ENCODE data around the gene RAB1B. TPM values are rescaled to one million over a fixed set of nuclear protein-coding genes. Genes with fewer than 3 reads are reported as not detected.
A peak's percentile ranks its signal among the peaks of the same experiment; 100 is the strongest.
"Not testable (repeated sequence)": the region's sequence is repeated elsewhere in the genome, so short reads cannot be mapped to it uniquely, and the experiment has no call there.

The RAB1B gene
- total RNA-seq, 1 donor from 2014 or later, result 58.0 TPM

DNA sequence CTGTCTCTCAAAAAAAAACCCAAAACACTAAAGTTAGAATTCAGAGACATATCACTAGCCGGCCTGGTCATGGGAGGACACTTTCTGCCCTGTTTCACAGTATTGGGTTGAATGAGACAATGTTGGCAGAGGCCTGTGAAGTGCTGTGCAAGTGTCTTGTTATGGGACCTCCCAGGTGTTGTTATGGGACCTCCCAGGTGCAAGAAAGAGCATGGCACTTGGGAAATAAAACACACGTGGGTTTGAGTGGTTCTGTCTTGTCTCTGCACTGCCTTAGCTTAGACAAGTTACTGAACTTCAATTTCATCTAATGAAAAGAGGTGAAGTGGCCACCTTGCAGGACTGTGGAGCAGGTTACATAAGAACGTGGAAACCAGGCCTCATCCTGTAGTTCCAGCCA is 28.9 kb upstream of the RAB1B start:
- ATAC-seq, result no peak

DNA sequence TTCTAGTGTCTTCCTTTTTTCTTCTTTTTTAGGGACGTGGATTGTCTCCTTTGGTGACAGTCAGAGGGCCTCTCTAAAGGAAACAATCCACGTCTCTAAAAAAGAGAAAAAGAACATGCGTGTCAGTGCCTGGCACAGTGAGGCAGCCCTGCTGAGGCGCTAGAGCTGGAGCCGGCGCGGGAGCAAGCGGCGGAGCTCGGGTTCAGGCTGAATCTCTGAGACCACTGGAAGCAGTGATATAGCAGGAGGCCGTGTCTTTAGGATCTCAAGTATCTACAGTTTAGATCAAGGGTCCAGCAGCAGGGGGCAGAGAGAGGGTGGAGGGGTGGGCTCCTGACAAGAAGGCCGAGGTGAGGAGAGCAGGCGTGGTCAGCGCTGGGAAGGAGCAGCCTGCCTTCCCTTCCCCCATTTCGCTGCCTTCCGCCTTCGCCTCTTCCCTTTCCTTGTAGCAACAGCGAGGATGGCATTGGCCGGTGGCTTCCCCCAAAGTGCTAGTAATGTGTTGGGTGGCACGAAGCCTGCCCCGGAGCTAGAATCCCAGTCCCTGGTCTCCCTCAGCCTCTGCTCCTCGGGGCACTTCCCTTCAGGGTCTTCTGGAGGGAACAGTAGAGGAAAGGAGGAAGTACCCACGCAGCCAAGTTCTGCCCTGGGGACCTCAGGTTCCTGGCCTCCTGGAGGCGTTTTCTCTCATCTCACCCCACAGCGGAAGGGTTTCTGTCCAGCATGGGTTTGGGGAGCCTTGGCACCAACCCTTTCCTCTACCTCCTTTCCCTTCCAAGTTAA is 28.2 kb upstream of the RAB1B start:
- no peak for DNase-seq (ENCODE audit: low spot score)
- no peak for ATAC-seq

More for the DNA sequence above, 28.9 kb upstream of the RAB1B start:
- DNase-seq (ENCODE audit: low spot score), result no peak

DNA sequence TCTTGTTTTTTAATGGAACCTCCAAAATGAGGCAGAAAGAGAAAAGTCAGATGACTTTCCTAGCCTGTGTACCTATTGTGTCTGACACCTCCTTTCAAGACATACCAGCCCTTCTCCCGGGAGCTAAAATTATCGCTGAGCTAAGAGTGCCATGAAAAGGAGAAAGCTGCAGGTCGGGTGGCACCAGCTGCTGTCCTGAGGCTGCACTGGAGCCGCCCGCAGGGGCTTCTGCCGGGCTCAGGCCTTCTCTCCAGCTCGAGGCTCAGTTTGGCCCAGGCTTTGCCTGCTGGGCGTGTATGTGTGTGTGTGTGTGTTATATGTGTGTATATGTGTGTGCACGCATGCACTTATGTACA is 27.7 kb upstream of the RAB1B start:
- DNase-seq (ENCODE audit: low spot score), result no peak
- no peak for ATAC-seq

DNA sequence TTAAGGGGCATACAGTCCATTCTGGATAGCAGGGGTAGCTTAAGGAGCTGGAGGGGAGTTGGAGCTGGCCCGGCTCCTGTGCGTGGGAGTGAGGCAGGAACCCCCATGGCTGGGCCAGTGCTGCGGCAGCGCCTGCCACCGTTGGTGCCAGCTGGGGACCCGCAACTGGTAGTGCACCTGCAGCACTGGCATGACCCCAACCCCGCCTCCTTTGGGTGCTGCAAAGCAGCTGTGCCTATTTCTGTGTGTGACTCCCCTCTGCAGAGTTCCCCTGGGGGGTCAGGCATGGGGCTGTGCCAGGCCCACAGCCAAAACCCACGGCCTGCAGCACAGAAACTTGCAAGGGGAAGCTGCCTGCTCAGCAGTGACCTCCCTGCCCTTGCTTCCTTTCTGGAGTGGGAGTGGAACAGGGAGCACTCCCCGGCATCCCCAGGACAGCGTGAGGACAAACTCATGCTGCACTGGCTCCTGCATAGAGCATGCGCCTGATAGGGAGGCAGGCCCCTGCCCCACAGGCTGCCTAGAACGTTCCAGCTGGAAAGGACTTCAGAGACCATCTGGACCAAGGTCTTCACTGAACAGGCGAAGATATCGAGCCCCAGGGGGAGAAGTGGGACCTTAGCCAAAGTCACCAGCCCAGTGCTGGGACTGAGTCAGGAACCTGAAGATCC is 26.2 kb upstream of the RAB1B start:
- DNase-seq (ENCODE audit: low spot score) (no peak), ATAC-seq (no peak)

DNA sequence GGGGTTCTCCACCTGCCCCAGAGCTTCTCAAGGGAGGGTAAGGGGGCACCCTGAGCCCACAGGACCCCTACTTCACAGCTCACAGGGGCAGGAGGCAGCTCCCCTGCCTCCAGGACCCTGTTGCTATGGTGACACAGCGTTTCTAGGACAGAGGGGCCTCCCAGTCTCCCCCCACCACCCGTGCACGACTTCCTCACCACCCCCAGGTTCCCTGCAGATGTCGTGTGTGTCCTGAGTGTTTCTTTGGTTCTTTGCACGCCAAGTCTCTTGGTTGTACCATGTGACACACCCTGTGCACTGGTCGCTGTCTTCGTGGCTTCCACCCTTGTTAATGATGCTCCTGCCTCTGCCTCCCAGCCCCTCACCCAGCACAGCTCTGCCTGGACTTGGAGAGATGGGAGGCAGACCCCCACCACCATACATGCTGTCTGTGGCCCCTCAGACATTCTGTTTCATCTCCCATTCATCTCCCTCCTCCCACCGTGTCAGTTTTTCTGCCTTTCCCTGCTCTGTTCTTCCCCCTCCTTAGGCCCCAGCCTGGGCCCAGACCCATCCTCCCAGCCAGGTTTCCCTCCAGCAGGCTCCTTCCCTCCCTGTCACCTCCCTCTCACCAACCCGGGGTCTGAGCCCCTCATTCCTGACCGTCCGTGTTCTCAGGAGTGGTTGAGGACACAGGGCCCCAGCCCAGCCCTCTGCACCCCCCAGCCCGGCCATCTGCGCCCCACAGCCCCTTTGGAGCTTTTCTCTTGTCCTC is 24.5 kb upstream of the RAB1B start:
- no peak for ATAC-seq
- no peak for DNase-seq (ENCODE audit: low spot score)

DNA sequence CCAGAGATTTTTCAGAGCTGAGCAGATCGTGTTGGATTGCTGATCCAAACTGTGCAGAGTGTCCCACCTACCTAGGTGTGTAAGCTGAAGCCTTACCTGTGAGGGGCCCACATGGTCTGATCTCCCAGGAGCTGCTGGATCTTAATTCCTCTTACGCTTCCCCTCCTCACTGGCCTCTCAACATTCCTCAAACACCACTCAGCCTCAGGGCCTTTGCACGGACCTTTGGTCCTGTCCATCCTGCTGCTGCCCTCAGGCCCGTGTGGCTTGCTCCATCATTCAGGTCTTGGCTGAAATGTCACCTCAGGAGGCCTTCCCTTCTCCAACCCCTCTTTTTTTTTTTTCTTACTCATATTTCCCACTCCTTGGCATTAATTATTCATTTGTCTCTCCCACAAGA is 21.1 kb upstream of the RAB1B start:
- no peak for ATAC-seq
- DNase-seq (ENCODE audit: low spot score), result no peak

DNA sequence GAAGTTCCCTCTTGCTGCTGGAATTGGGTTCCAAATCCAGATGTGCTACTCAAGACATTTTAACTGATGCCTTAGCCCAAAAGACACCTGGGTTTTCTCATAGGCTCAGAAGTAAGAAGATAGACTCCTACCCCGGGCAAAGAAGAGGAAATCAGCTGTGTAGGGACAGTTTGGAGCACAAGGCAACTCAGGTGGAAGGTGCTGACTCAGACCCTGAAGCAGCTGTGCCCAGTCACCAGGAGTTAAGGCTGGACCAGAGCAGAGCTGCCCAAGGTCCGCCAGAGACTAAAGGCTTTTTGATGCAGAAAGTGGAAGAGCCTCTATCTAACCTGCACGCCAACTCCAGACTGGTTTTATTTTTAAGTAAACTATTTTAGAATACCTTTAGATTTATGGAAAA is 20.6 kb upstream of the RAB1B start:
- DNase-seq (ENCODE audit: low spot score), result no peak
- ATAC-seq, result no peak

DNA sequence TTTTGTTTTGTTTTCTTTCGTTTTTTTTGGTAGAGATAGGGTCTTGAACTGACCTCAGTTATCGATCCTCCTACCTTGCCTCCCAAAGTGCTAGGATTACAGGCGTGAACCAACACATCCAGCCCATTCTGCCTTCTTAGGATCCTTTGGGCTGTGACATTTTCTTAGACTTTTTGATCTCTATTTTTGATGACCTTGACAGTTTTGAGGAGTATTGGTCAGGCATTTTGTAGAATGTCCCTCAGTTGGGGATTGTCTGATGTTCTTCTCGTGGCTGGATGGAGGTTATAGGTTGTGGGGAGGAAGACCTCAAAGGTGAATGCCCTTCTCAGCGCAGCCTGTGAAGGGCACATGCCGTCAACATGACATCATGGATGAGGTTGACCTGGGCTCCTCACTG is 19.5 kb upstream of the RAB1B start:
- ATAC-seq, result no peak
- no peak for DNase-seq (ENCODE audit: low spot score)

DNA sequence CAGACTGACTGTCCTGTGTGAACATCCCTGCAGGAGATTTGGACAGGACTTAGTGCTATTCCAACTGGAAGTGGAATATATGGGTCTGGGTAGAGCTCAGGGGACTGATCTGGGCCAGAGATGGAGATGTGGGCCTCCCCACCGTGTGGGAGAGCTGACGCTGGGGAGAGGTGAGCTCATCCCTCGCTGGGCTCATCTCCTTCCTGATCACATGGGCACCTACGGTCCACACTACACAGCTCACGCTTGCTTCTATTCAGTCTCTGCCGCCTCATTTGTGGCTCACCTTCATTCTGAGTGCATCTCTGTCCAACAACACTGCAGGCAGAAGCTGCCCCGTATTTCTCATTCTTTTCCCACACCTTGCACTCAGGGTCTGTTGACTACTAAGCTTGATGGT is 16.6 kb upstream of the RAB1B start:
- no peak for ATAC-seq

DNA sequence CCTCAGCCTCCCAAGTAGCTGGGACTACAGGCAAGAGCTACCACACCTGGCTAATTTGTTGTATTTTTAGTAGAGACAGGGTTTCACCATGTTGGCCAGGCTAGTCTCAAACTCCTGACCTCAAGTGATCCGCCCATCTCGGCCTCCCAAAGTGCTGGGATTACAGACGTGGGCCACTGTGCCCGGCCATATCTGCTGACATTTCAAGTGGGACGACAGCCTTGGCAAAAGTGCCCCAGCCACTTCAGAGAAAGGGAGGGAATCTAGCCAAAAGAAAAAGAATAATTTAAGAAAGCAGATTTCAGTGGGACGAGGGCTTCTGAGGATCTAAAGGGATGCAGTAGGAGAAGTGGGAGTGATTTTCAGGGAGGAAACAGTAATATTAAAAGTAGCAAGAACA is 15.4 kb upstream of the RAB1B start:
- DNase-seq (ENCODE audit: low spot score); ATAC-seq: not testable (repeated sequence)

More for the DNA sequence above, 16.6 kb upstream of the RAB1B start:
- no peak for DNase-seq (ENCODE audit: low spot score)

DNA sequence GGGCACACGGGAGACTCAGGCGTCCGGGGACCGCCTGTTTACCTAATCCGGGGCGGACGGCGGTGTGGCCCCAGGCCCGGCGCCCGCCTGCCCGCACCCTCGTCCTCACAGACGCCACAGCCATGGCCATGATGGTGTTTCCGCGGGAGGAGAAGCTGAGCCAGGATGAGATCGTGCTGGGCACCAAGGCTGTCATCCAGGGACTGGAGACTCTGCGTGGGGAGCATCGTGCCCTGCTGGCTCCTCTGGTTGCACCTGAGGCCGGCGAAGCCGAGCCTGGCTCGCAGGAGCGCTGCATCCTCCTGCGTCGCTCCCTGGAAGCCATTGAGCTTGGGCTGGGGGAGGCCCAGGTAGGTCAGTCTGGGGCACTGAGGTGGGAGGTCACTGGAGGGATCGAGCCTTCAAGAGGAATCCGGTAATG is 10.0 kb upstream of the RAB1B start:
- DNase-seq (ENCODE audit: low spot score) (no peak), ATAC-seq (peak; percentile 2)

DNA sequence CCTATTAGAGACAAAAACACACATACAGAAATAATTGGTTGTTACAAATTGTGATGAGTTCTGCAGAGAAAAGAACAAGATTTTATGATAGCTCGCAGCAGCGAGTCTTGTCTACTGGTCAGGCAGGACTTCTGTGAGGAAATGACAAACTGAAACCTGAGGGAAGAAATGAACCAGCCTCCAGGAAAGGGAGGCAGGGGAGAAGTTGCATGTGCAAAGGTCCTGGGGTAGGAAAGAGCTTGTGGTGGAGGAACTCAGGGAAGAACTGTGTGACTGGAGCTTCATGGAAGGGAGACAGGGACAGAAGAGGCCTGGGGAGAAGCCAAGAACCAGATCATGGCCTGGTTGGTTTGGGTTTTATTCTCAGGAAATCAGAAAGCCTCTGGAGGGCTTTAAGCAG is 9.2 kb upstream of the RAB1B start:
- ATAC-seq, result no peak
- no peak for DNase-seq (ENCODE audit: low spot score)

DNA sequence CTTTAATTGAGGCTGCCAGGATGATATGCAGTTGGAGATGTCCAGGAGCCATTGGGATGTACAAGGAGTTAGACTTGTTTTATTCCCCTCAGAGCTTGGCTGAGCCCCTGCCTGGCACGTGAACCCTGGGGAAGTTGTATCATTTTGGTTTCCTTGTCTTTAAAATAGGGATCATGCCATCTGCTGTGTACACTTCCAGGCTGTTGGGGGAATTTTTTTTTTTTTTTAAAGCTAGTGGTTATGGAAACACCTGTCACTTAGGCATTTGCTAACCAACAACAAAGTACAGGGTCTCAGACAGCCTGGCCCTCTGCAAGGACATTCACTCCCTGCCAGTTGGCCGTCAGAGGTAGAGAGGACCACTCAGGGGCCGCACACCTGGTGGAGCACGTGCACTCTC is 8.5 kb upstream of the RAB1B start:
- no peak for DNase-seq (ENCODE audit: low spot score)
- no peak for ATAC-seq

DNA sequence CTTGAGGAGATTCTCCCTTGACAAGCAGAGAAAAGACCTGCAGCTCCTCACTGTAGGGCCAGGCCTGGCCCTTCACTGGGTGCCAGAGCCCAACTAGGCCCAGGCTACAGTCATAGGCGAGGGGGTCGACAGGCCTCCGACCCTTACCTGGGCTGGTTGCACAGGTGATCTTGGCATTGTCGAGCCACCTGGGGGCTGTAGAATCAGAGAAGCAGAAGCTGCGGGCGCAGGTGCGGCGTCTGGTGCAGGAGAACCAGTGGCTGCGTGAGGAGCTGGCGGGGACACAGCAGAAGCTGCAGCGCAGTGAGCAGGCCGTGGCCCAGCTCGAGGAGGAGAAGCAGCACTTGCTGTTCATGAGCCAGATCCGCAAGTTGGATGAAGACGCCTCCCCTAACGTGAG is 6.9 kb upstream of the RAB1B start:
- no peak for DNase-seq (ENCODE audit: low spot score)
- no peak for ATAC-seq

DNA sequence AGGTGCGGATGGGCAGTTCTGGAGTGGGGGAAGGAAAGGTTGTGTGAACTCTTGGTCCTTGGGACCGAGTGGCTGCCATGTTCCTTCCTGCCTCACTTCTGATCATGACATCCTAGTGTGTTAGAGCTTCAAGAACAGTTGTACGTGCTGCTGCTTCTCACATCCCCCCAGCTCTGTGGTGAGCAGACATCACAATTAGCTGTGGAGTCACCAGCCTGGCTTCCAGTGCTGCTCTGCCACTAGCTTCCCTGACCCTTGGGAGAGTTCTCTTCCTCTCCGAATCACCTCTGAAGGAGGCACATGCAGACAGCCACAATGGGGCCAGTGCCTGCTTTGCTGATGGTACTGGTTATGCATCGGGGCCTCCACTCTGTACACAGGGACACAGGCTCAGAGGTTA is 6.2 kb upstream of the RAB1B start:
- DNase-seq (ENCODE audit: low spot score), result no peak
- ATAC-seq, result no peak

DNA sequence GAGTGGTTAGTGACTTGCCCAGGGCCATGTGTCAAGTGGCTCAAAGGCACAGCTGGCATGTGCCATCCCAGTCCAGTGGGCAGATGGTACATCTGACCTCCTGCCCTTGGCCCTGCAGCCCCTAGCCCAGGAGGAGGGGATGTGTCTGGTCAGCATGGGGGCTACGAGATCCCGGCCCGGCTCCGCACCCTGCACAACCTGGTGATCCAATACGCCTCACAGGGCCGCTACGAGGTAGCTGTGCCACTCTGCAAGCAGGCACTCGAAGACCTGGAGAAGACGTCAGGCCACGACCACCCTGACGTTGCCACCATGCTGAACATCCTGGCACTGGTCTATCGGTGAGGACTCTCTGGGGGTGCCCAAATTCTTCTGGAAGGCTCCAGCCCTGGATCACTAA is 5.7 kb upstream of the RAB1B start:
- ATAC-seq (no peak), DNase-seq (ENCODE audit: low spot score) (no peak)

DNA sequence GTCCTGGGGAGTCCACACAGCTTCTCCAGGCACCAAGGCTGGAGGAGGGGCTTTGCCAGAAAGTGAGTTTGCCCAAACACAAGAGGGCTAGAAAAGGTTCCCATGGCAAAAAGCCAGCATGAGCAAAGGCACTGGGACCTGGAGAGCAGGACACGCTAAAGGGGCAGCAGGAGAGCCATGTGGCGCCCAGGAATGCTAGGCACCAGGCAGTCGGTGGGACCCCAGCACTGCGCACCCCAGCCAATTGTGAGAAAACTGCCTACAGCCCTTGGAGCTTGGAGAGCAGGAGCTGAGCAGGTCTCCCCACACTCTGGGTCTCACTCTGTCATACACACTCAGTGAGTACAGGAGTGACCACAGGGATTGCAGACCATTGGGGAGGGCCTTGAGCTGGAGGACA is 5.2 kb upstream of the RAB1B start:
- DNase-seq (ENCODE audit: low spot score), result no peak
- no peak for ATAC-seq

DNA sequence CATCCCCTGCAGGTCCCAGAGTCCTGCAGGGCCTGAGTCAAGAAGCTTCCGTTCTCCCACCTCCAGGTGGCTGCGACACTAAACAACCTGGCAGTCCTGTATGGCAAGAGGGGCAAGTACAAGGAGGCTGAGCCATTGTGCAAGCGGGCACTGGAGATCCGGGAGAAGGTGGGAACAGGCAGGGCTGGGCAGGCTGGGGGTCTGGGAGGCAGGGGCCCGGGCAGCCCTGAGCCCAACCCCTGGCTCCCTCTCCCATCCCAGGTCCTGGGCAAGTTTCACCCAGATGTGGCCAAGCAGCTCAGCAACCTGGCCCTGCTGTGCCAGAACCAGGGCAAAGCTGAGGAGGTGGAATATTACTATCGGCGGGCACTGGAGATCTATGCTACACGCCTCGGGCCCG is 4.7 kb upstream of the RAB1B start:
- ATAC-seq (no peak), DNase-seq (ENCODE audit: low spot score) (no peak)

DNA sequence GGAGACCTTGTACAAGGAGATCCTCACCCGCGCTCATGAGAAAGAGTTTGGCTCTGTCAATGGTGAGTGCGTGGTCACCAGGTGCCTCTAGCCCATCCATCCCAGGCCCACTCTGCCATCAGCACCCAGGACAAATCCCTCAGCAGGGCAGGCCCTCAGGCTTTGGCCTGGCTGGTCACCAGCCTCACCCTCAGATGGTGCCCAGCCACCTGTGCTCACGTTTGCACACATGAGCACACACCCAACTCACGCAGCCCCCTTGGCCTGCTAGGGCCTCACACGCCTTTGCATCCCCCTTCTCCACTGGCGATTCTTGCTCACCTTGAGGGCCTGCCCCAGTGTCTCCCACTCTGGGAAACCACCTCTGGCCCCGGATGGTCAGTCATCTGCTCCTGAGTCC is 4.1 kb upstream of the RAB1B start:
- DNase-seq (ENCODE audit: low spot score) (no peak), ATAC-seq (no peak)

DNA sequence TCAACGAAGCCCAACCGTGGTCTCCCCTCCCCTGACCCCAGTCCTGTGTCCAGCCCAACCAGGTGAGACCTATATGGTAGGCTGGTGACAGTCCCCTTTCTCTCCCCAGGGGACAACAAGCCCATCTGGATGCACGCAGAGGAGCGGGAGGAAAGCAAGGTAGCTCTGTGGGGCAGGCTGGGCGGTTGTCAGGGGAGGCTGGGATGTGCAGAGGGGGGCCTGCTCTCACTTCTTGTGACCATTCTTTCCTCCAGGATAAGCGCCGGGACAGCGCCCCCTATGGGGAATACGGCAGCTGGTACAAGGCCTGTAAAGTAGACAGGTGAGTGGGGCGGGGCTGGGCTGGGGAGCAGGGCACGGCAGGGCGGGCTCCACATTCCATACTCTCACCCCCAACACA is 3.5 kb upstream of the RAB1B start:
- no peak for ATAC-seq
- no peak for DNase-seq (ENCODE audit: low spot score)

DNA sequence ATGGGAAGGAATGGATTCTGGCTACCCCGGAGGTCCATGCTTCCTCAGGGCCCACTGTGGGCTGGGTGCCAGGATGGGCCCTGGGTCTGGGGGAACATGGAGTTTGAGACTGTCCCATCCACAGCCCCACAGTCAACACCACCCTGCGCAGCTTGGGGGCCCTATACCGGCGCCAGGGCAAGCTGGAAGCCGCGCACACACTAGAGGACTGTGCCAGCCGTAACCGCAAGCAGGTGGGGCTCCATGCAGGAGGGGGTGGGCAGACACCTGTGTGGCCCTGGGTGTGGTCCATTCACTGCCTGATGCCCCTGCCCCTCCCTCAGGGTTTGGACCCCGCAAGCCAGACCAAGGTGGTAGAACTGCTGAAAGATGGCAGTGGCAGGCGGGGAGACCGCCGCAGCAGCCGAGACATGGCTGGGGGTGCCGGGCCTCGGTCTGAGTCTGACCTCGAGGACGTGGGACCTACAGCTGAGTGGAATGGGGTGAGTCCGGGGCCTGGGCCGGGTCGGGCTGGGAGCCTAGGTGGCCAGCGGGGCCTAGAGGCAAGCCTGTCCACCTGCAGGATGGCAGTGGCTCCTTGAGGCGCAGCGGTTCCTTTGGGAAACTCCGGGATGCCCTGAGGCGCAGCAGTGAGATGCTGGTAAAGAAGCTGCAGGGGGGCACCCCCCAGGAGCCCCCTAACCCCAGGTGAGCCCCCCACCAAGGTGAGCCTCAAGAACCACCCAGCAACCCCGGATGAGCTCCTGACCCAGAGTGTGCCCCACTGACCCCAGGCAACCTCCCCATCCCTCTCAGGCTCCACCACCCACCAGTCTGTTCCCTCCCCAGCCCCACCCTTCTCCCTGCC is 2.7 kb upstream of the RAB1B start:
- ATAC-seq, result no peak
- no peak for DNase-seq (ENCODE audit: low spot score)

Measured in left lobe of liver (tissue), 2 donors.